ENCODE data around the gene FBXL7. TPM values are rescaled to one million over a fixed set of nuclear protein-coding genes. Genes with fewer than 3 reads are reported as not detected.

Gene FBXL7
- total RNA-seq, 2 donors from 2014 or later, result not detected

- Mint-ChIP-seq H3K36me3 (no peaks in the 10 kb centered on the region), H3K27me3 (no peaks in the 10 kb centered on the region), H3K27ac (no peak overlapping the region), H3K9me3 (peaks cover 2% of the 10 kb centered on the region), H3K4me3 (no peak overlapping the region), H3K4me1 (ENCODE audit: low read depth in 2 of 2) (no peaks in the 10 kb centered on the region)
- DNase-seq (ENCODE audit: low spot score) (no peak), ATAC-seq (no peak)
Observed at GRCh38 chr5:15566306-15566705, 66.3 kb downstream of the FBXL7 start.

GRCh38 chr5:15566789-15567188 lies 66.8 kb downstream of the FBXL7 start:
- ATAC-seq, result no peak

DNA sequence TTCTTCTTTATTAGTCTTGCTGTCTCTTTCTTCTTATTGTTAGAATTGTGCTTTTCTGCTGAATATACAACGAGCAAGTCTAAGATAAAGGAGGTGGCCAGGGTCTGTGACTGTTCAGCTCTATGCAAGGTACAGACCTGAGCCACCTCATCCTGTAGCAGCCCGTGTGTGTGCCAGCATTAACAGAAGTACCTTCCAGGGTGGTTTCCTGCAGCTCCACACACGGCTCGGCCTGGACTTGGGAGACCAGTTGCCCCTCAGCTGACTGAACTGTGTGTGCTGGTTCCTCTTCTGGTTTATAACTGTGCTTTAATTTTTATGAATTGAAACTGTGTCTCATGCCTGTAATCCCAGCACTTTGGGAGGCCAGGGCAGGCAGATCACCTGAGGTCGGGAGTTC lies 70.5 kb downstream of the FBXL7 start:
- Mint-ChIP-seq H3K9me3 (peaks cover 4% of the 10 kb centered on the region), H3K27ac (no peak overlapping the region), H3K4me1 (ENCODE audit: low read depth in 2 of 2) (no peaks in the 10 kb centered on the region), H3K4me3 (no peak overlapping the region), H3K27me3 (no peaks in the 10 kb centered on the region), H3K36me3 (no peaks in the 10 kb centered on the region)
- DNase-seq (ENCODE audit: low spot score) (no peak), ATAC-seq (no peak)

More at GRCh38 chr5:15566789-15567188, 66.8 kb downstream of the FBXL7 start:
- no peaks in the 10 kb centered on the region for H3K27me3 Mint-ChIP-seq
- H3K9me3 Mint-ChIP-seq, result no peaks in the 10 kb centered on the region
- H3K36me3 Mint-ChIP-seq, result no peaks in the 10 kb centered on the region
- no peaks in the 10 kb centered on the region for H3K4me1 Mint-ChIP-seq (ENCODE audit: low read depth in 2 of 2)
- H3K4me3 Mint-ChIP-seq, result no peak overlapping the region
- DNase-seq (ENCODE audit: low spot score), result no peak
- H3K27ac Mint-ChIP-seq, result no peak overlapping the region

- Mint-ChIP-seq H3K4me1 (ENCODE audit: low read depth in 2 of 2) (no peaks in the 10 kb centered on the region), H3K4me3 (no peak overlapping the region), H3K27ac (no peak overlapping the region), H3K27me3 (no peaks in the 10 kb centered on the region), H3K9me3 (peaks cover 4% of the 10 kb centered on the region), H3K36me3 (no peaks in the 10 kb centered on the region)
- DNase-seq (ENCODE audit: low spot score) (no peak), ATAC-seq (no peak)
Observed at GRCh38 chr5:15571081-15571480, 71.1 kb downstream of the FBXL7 start.

- no peak for ATAC-seq
- Mint-ChIP-seq H3K4me1 (ENCODE audit: low read depth in 2 of 2) (no peaks in the 10 kb centered on the region), H3K4me3 (no peak overlapping the region), H3K9me3 (peaks cover 4% of the 10 kb centered on the region), H3K27me3 (no peaks in the 10 kb centered on the region), H3K27ac (no peak overlapping the region), H3K36me3 (no peaks in the 10 kb centered on the region)
- DNase-seq (ENCODE audit: low spot score), result no peak
Observed at GRCh38 chr5:15571618-15572017, 71.6 kb downstream of the FBXL7 start.

DNA sequence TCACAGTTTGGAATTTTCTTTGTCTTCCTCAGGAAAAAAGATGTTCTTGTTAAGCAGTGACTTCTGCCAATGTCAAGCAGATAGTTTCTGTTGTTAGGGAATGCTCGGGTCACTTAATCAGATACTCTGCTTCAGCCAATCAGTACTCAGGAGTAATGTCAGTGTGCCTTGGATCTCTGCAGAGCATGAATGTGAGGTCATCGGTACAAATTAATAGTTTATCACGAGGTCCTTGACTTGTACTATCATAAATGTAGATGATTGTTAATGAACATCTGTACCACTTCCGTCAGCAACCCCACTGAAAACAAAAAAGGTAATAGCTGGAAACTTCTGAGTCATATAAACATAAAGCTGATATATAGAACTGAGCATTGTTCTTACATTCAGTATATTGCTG lies 73.6 kb downstream of the FBXL7 start:
- Mint-ChIP-seq H3K4me1 (ENCODE audit: low read depth in 2 of 2) (no peaks in the 10 kb centered on the region), H3K27me3 (no peaks in the 10 kb centered on the region), H3K27ac (no peak overlapping the region), H3K4me3 (no peak overlapping the region), H3K36me3 (no peaks in the 10 kb centered on the region), H3K9me3 (peaks cover 4% of the 10 kb centered on the region)
- DNase-seq (ENCODE audit: low spot score), result no peak
- no peak for ATAC-seq

GRCh38 chr5:15574128-15574527 lies 74.1 kb downstream of the FBXL7 start:
- Mint-ChIP-seq H3K27ac (no peak overlapping the region), H3K4me1 (ENCODE audit: low read depth in 2 of 2) (no peaks in the 10 kb centered on the region), H3K9me3 (peaks cover 4% of the 10 kb centered on the region), H3K27me3 (no peaks in the 10 kb centered on the region), H3K4me3 (no peak overlapping the region), H3K36me3 (no peaks in the 10 kb centered on the region)
- DNase-seq (ENCODE audit: low spot score) (no peak), ATAC-seq (no peak)

- Mint-ChIP-seq H3K4me1 (ENCODE audit: low read depth in 2 of 2) (no peaks in the 10 kb centered on the region), H3K27me3 (no peaks in the 10 kb centered on the region), H3K27ac (no peak overlapping the region), H3K4me3 (no peak overlapping the region), H3K9me3 (peaks cover 4% of the 10 kb centered on the region), H3K36me3 (no peaks in the 10 kb centered on the region)
- DNase-seq (ENCODE audit: low spot score) (no peak), ATAC-seq (no peak)
Observed at GRCh38 chr5:15574806-15575325, 74.9 kb downstream of the FBXL7 start.

DNA sequence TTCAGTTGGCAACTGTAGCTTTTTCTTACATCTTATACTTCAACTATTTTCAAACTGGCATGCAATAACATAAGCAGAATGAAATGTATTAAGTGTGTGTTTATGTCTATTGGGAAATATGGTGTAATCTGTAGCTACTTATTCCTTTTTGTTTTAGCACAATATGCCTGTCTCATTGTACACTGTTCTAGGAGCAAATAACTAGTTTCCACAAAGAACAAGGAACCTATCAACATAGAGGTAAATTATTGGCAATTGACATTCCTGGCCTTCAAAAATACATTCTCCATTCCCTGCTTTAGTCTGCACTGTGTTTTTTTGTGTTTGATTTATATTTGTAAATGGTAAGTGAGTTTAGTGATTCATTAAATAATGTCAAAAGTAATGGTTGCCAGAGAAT lies 75.7 kb downstream of the FBXL7 start:
- no peak for ATAC-seq

GRCh38 chr5:15577132-15577531 lies 77.2 kb downstream of the FBXL7 start:
- no peak overlapping the region for H3K4me3 Mint-ChIP-seq
- ATAC-seq, result no peak
- H3K36me3 Mint-ChIP-seq, result no peaks in the 10 kb centered on the region
- H3K27ac Mint-ChIP-seq, result no peak overlapping the region
- H3K27me3 Mint-ChIP-seq, result no peaks in the 10 kb centered on the region
- peaks cover 4% of the 10 kb centered on the region for H3K9me3 Mint-ChIP-seq
- DNase-seq (ENCODE audit: low spot score), result no peak
- no peaks in the 10 kb centered on the region for H3K4me1 Mint-ChIP-seq (ENCODE audit: low read depth in 2 of 2)

More for the DNA sequence above, 75.7 kb downstream of the FBXL7 start:
- Mint-ChIP-seq H3K36me3 (no peaks in the 10 kb centered on the region), H3K4me3 (no peak overlapping the region), H3K9me3 (peaks cover 4% of the 10 kb centered on the region), H3K4me1 (ENCODE audit: low read depth in 2 of 2) (no peaks in the 10 kb centered on the region), H3K27ac (no peak overlapping the region), H3K27me3 (no peaks in the 10 kb centered on the region)
- no peak for DNase-seq (ENCODE audit: low spot score)

- no peak for DNase-seq (ENCODE audit: low spot score)
- Mint-ChIP-seq H3K4me3 (no peak overlapping the region), H3K4me1 (ENCODE audit: low read depth in 2 of 2) (no peaks in the 10 kb centered on the region), H3K9me3 (peaks cover under 1% of the 10 kb centered on the region), H3K27ac (no peak overlapping the region), H3K27me3 (no peaks in the 10 kb centered on the region), H3K36me3 (no peaks in the 10 kb centered on the region)
- no peak for ATAC-seq
Observed at GRCh38 chr5:15577831-15578230, 77.9 kb downstream of the FBXL7 start.

GRCh38 chr5:15579193-15579990 lies 79.4 kb downstream of the FBXL7 start:
- Mint-ChIP-seq H3K9me3 (peaks cover 3% of the 10 kb centered on the region), H3K36me3 (peaks cover 3% of the 10 kb centered on the region), H3K4me1 (ENCODE audit: low read depth in 2 of 2) (no peaks in the 10 kb centered on the region), H3K4me3 (no peak overlapping the region), H3K27me3 (no peaks in the 10 kb centered on the region), H3K27ac (no peak overlapping the region)
- DNase-seq (ENCODE audit: low spot score) (no peak), ATAC-seq (no peak)

DNA sequence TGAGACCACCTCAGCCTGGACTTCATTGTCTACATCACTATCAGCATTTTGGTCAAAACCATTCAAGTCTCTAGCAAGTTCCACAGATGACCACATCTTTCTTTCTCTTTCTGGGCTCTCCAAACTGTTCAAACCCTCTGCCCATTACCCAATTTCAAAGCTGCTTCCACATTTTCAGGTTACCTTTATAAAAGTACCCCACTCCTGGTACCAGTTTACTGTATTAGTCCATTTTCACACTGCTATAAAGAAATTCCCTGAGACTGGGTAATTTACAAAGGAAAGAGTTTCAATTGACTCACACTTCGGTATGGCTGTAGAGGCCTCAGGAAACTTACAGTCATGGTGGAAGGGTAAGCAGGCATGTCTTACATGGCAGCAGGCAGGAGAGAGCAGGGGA lies 84.5 kb downstream of the FBXL7 start:
- Mint-ChIP-seq H3K27me3 (no peaks in the 10 kb centered on the region), H3K36me3 (peaks cover 7% of the 10 kb centered on the region), H3K4me1 (ENCODE audit: low read depth in 2 of 2) (no peaks in the 10 kb centered on the region), H3K4me3 (no peak overlapping the region), H3K9me3 (peaks cover 24% of the 10 kb centered on the region), H3K27ac (no peak overlapping the region)
- ATAC-seq, result no peak
- no peak for DNase-seq (ENCODE audit: low spot score)

- Mint-ChIP-seq H3K4me1 (ENCODE audit: low read depth in 2 of 2) (no peaks in the 10 kb centered on the region), H3K4me3 (no peak overlapping the region), H3K36me3 (peaks cover 7% of the 10 kb centered on the region), H3K27me3 (no peaks in the 10 kb centered on the region), H3K27ac (no peak overlapping the region), H3K9me3 (peaks cover 24% of the 10 kb centered on the region)
- no peak for ATAC-seq
- DNase-seq (ENCODE audit: low spot score), result no peak
Observed at GRCh38 chr5:15585128-15585527, 85.1 kb downstream of the FBXL7 start.

Measured in natural killer cell treated with Interleukin-12 subunit alpha and Interleukin-12 subunit beta and Interleukin-15 and Interleukin-18, amount 100 ng/mL, for 72 hours (primary cell).